OCI-LY3 (cell line): Measurements from ENCODE around the gene CDC25A.
"Not testable (repeated sequence)": the region's sequence is repeated elsewhere in the genome, so short reads cannot be mapped to it uniquely, and the experiment has no call there.

Experiments
- H2AFZ ChIP-seq: fragments of 200-600, 300-600 bp; shearing (Covaris generic); 2 replicates; pipeline ENCODE4 v1.6.0; 2014; ENCODE audit warnings: antibody characterized with exemption, low read depth, low read length
- H3K27ac ChIP-seq: fragments of 200-600, 300-600 bp; sonication (generic); 2 replicates; pipeline ENCODE4 v1.5.1; 2014; ENCODE audit warnings: mild to moderate bottlenecking, low read length, moderate library complexity, mixed read lengths
- H3K27me3 ChIP-seq: fragments of 200-600, 300-600 bp; sonication (generic); 2 replicates; pipeline ENCODE4 v1.6.1; 2014; ENCODE audit warnings: low read depth, low read length, mixed read lengths
- H3K36me3 ChIP-seq: fragments of 200-600, 300-600 bp; sonication (generic); replicated peaks from 2 replicates; pipeline ENCODE3; 2014; ENCODE audit warnings: low read depth, low read length, mixed read lengths
- H3K4me1 ChIP-seq: fragments of 300-600, 200-600 bp; sonication (generic); 2 replicates; pipeline ENCODE4 v1.6.1; 2014; ENCODE audit warnings: low read length, mixed read lengths
- H3K4me2 ChIP-seq: fragments of 200-600, 300-600 bp; sonication (generic); 2 replicates; pipeline ENCODE4 v1.6.1; 2014; ENCODE audit warnings: low read length, mixed read lengths
- H3K4me3 ChIP-seq: fragments of 300-600, 200-600 bp; sonication (generic); 2 replicates; pipeline ENCODE4 v1.5.1; 2014; ENCODE audit warnings: antibody characterized with exemption, mild to moderate bottlenecking, low read length, moderate library complexity
- H3K79me2 ChIP-seq: fragments of 300-600, 200-600 bp; shearing (Covaris generic); 2 replicates; pipeline ENCODE4 v1.6.1; 2014; ENCODE audit warnings: mild to moderate bottlenecking, low read length, mixed read lengths
- H3K9ac ChIP-seq: fragments of 300-600, 200-600 bp; shearing (Covaris generic); 2 replicates; pipeline ENCODE4 v1.6.0; 2014; ENCODE audit warnings: mild to moderate bottlenecking, low read length, moderate library complexity
- H3K9me3 ChIP-seq: fragments of 200-600, 300-600 bp; shearing (Covaris generic); 2 replicates; pipeline ENCODE4 v1.6.1; 2014; ENCODE audit warnings: low read length, mixed read lengths; ENCODE audit not compliant: insufficient read depth
- H4K20me1 ChIP-seq: fragments of 200-600, 300-600 bp; sonication (generic); 2 replicates; pipeline ENCODE4 v1.6.1; 2016; ENCODE audit warnings: low read length, mixed read lengths; ENCODE audit not compliant: insufficient read depth
- EZH2phosphoT487 ChIP-seq: fragments of 200-600 bp; shearing (Covaris generic); IDR thresholded peaks from 2 replicates; pipeline ENCODE4 v1.6.1; 2018; ENCODE audit warnings: antibody characterized with exemption, mixed run types, low read depth
- TF ChIP-seq, protein P1 (sequence below): fragments of 200-600, 300-600 bp; sonication (generic); IDR thresholded peaks from 2 replicates; pipeline ENCODE4 v1.5.1; 2014; ENCODE audit warnings: antibody characterized with exemption, low read length, low read depth

Gene CDC25A

DNA sequence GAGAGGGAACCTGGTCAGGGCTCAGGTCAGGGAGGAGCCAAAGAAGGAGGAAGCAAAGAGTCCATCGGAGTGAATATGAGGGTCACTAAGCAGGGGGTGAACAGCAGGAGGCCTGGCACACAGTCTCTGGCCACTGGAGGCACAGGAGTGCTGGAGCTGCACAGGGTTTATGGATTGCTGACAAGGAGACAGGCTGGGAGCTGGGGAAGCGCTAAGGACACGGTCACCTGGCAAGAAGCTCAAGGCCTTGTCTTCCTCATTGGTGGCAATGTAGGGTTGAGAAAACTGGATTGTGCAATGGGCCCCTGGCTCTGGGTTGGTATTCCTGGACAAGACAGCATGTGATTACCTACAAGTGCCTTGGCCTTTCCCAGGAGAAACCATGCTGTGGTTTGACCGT is 29.2 kb upstream of the CDC25A start:
- Histone ChIP-seq H3K4me1 (peaks cover 23% of the 10 kb centered on the region), H3K4me2 (no peak overlapping the region), H3K36me3 (no peaks in the 10 kb centered on the region), H3K9me3 (peaks cover 3% of the 10 kb centered on the region; the same call in 1 of the 2 replicates), H4K20me1 (no peaks in the 10 kb centered on the region), H2AFZ (no peak overlapping the region), H3K27ac (no peak overlapping the region), H3K4me3 (no peak overlapping the region), H3K27me3 (no peaks in the 10 kb centered on the region), H3K9ac (no peak overlapping the region), H3K79me2 (no peaks in the 10 kb centered on the region)
- TF ChIP-seq EZH2phosphoT487, result no peak
- TF ChIP-seq, protein P1, sequence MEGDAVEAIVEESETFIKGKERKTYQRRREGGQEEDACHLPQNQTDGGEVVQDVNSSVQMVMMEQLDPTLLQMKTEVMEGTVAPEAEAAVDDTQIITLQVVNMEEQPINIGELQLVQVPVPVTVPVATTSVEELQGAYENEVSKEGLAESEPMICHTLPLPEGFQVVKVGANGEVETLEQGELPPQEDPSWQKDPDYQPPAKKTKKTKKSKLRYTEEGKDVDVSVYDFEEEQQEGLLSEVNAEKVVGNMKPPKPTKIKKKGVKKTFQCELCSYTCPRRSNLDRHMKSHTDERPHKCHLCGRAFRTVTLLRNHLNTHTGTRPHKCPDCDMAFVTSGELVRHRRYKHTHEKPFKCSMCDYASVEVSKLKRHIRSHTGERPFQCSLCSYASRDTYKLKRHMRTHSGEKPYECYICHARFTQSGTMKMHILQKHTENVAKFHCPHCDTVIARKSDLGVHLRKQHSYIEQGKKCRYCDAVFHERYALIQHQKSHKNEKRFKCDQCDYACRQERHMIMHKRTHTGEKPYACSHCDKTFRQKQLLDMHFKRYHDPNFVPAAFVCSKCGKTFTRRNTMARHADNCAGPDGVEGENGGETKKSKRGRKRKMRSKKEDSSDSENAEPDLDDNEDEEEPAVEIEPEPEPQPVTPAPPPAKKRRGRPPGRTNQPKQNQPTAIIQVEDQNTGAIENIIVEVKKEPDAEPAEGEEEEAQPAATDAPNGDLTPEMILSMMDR, result no peak

DNA sequence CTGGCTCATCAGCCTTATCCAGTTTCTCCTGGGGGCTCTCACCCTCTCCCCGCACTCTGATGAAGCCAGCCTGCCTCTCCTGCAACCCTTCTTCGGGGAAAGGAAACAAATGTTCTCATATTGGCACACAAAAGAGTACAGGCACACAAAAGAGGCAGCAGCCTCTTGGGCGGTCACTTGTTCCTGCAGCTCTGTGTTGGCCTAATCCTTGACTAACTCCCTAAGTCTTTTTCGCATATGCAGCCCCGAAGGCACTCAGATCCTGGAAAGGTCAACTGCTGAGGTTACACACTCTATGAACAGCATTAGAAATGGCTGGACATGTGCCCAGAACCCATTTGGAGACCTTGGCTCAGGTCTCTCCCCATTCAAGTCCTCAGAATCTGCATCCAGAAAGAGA is 27.7 kb upstream of the CDC25A start:
- H3K79me2 ChIP-seq, result no peaks in the 10 kb centered on the region; the same call in 1 of the 2 replicates
- H3K27me3 ChIP-seq, result no peaks in the 10 kb centered on the region
- H3K9ac ChIP-seq, result no peak overlapping the region
- TF ChIP-seq, protein P1, result no peak
- no peak for TF ChIP-seq EZH2phosphoT487
- H3K9me3 ChIP-seq, result no peaks in the 10 kb centered on the region
- H3K4me2 ChIP-seq, result no peak overlapping the region
- H3K36me3 ChIP-seq, result no peaks in the 10 kb centered on the region
- peaks cover 12% of the 10 kb centered on the region for H3K4me1 ChIP-seq
- no peak overlapping the region for H3K27ac ChIP-seq
- no peak overlapping the region for H2AFZ ChIP-seq
- H4K20me1 ChIP-seq, result no peaks in the 10 kb centered on the region
- no peak overlapping the region for H3K4me3 ChIP-seq

DNA sequence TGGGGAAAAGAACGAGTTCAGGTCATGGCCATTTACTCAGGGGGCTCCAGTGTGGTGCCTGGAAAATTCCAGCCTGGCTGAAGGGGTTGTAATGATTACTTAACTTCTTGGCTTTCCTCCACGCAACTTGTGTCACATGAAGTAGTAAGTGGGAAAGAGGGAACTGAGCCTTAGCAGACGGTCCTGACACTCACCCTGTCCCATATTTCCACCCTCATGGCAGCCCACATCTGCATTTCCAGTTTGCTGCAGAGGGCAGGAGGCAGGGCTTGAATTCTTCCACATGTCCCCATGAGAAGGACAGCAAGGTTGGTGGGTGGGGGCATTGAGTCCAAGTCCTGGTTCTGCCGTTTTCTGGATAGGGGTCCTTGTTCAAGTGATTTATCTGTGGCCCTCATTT is 27.2 kb upstream of the CDC25A start:
- no peaks in the 10 kb centered on the region for H3K9me3 ChIP-seq
- H3K4me1 ChIP-seq, result peaks cover 12% of the 10 kb centered on the region
- no peaks in the 10 kb centered on the region for H3K36me3 ChIP-seq
- no peak overlapping the region for H3K4me2 ChIP-seq
- no peaks in the 10 kb centered on the region for H4K20me1 ChIP-seq
- H3K79me2 ChIP-seq, result no peaks in the 10 kb centered on the region; the same call in 1 of the 2 replicates
- H2AFZ ChIP-seq, result no peak overlapping the region
- H3K9ac ChIP-seq, result no peak overlapping the region
- no peak overlapping the region for H3K27ac ChIP-seq
- H3K27me3 ChIP-seq, result no peaks in the 10 kb centered on the region
- no peak overlapping the region for H3K4me3 ChIP-seq
- TF ChIP-seq, protein P1, result no peak
- TF ChIP-seq EZH2phosphoT487, result no peak

DNA sequence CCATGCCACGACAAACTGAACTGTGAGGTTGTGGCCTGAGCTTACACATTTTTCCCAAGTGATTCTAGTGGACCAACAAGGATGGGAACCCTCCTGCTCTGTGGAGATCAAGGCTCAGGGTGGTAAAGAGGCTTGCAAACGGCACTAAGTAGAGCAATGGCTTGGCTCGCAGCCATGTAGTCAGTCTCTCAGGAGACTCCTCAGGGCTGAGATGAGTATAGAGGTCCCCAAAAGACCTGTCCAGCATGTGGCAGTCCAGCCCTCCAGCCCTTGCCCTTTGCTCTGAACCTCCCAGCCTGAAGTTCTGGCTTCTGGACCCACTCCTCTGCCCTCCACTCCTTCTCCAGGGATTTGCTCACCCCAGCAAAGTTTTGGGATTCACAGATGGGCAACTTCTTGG is 26.8 kb upstream of the CDC25A start:
- Histone ChIP-seq H2AFZ (no peak overlapping the region), H3K27me3 (no peaks in the 10 kb centered on the region), H3K9me3 (no peaks in the 10 kb centered on the region), H4K20me1 (no peaks in the 10 kb centered on the region), H3K4me3 (no peak overlapping the region), H3K9ac (no peak overlapping the region), H3K27ac (no peak overlapping the region), H3K4me2 (no peak overlapping the region), H3K79me2 (no peaks in the 10 kb centered on the region; the same call in 1 of the 2 replicates), H3K4me1 (peaks cover 12% of the 10 kb centered on the region), H3K36me3 (no peaks in the 10 kb centered on the region)
- TF ChIP-seq EZH2phosphoT487, result no peak

DNA sequence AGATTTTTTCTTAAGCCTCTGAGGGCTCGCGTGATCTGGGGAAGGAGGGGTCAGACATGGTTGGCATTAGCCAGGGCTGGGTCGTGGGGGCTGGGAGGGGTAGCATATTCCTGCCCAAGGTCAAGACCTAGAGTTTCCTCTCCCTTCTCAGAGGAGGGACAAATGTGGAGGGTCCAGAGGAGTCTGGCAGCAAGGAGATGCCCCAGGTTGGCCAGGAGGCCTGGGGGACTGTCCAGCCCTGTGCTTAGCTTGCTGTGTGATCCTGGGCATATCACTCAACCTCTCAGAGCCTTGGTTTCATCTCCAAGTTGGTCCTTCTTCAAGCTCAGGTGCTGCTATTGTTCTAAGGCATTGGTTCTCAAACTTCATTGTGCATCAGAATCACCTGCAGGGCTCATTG is 26.0 kb upstream of the CDC25A start:
- no peaks in the 10 kb centered on the region for H4K20me1 ChIP-seq
- H3K27me3 ChIP-seq, result no peaks in the 10 kb centered on the region
- H3K9me3 ChIP-seq, result no peaks in the 10 kb centered on the region
- no peak for TF ChIP-seq EZH2phosphoT487
- TF ChIP-seq, protein P1, result no peak
- H3K9ac ChIP-seq, result no peak overlapping the region
- no peak overlapping the region for H2AFZ ChIP-seq
- no peak overlapping the region for H3K4me2 ChIP-seq
- H3K4me1 ChIP-seq, result peaks cover 12% of the 10 kb centered on the region
- no peak overlapping the region for H3K27ac ChIP-seq
- no peak overlapping the region for H3K4me3 ChIP-seq
- H3K36me3 ChIP-seq, result no peaks in the 10 kb centered on the region
- no peaks in the 10 kb centered on the region; the same call in 1 of the 2 replicates for H3K79me2 ChIP-seq

DNA sequence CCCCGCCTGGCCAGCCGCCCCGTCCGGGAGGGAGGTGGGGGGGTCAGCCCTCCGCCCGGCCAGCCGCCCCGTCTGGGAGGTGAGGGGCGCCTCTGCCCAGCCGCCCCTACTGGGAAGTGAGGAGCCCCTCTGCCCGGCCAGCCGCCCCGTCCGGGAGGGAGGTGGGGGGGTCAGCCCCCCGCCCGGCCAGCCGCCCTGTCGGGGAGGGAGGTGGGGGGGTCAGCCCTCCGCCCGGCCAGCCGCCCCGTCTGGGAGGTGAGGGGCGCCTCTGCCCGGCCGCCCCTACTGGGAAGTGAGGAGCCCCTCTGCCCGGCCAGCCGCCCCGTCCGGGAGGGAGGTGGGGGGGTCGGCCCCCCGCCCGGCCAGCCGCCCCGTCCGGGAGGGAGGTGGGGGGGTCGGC is 23.6 kb upstream of the CDC25A start:
- not testable (repeated sequence) for H4K20me1 ChIP-seq, H3K4me1 ChIP-seq, H2AFZ ChIP-seq, H3K9ac ChIP-seq, H3K27me3 ChIP-seq, H3K36me3 ChIP-seq, H3K4me2 ChIP-seq, H3K9me3 ChIP-seq, H3K4me3 ChIP-seq, H3K27ac ChIP-seq, H3K79me2 ChIP-seq

DNA sequence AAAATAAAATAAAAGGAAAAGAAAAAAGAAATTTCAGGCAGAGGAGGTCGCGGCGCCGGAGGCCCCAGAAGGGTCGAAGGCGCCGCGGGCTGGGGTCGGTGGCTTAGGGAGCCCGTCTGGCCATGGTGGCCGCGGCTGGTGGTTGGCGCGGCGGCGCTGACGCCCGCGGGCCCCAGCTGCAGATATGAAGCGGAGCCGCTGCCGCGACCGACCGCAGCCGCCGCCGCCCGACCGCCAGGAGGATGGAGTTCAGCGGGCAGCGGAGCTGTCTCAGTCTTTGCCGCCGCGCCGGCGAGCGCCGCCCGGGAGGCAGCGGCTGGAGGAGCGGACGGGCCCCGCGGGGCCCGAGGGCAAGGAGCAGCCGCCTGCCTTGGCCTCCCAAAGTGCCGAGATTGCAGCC is 22.3 kb upstream of the CDC25A start:
- H3K36me3 ChIP-seq, H3K4me2 ChIP-seq, H3K4me1 ChIP-seq, H2AFZ ChIP-seq, H3K9me3 ChIP-seq, H3K79me2 ChIP-seq, H3K27me3 ChIP-seq, H4K20me1 ChIP-seq, H3K9ac ChIP-seq, H3K27ac ChIP-seq, H3K4me3 ChIP-seq: not testable (repeated sequence)
